AG04449 (cell line): ENCODE measurements around the gene LMLN.

Source experiments
- CTCF ChIA-PET: fragments of 350-600 bp; formaldehyde crosslinking; extraction: SDS; loops from one replicate; lab custom pipeline; 2021; ENCODE audit warnings: antibody characterized with exemption; lab: Yijun Ruan, JAX
- POLR2A ChIA-PET: fragments of 400-600, 350-600 bp; formaldehyde crosslinking; extraction: SDS; loops from one replicate; lab custom pipeline; 2020; ENCODE audit warnings: antibody characterized with exemption, inconsistent platforms; lab: Yijun Ruan, JAX
- DNase-seq: peaks from one replicate; pipeline ENCODE4 v3.0.0-alpha.2; 2010; ENCODE audit warnings: low read depth, low spot score
- H3K4me3 ChIP-seq: 2 replicates; pipeline ENCODE4 v1.5.1; 2011; ENCODE audit warnings: low read depth, mild to moderate bottlenecking, control low read depth, low read length
- CTCF ChIP-seq: IDR thresholded peaks from one replicate; pipeline ENCODE4 v1.5.1; 2011; ENCODE audit warnings: mild to moderate bottlenecking, moderate library complexity, low read length, control low read depth, inconsistent platforms; ENCODE audit not compliant: insufficient read depth; ENCODE audit errors: missing control alignments

Gene LMLN

GRCh38 chr3:198090795-198091332 is 130.8 kb downstream of the LMLN start:
- no peak for TF ChIP-seq CTCF
- ChIA-PET CTCF (interaction anchor here (4.8 kb wide), 1 partner anchor 10 kb away, joined by 36 read pairs; no protein-coding TSS in a partner anchor), POLR2A (no interaction called here)
- no peak overlapping the region for H3K4me3 ChIP-seq
- no peak for DNase-seq

DNA sequence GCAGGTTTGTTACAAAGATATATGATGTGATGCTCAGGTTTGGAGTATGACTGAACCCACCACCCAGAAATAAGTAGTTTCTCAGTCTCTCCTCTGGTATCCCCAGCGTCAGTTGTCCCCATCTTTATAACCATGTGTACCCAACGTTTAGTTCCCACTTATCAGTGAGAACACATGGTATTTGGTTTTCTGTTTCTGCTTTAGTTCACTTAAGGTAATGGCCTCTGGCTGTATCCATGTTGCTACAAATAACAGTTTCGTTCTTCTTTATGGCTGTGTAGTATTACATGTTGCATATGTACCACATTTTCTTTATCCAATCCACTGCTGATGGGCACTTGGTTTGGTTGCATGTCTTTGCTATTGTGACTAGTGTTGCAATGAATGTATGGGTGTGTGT is 132.3 kb downstream of the LMLN start:
- ChIA-PET POLR2A (no interaction called here), CTCF (interaction anchor here (4.8 kb wide), 1 partner anchor 12 kb away, joined by 36 read pairs; no protein-coding TSS in a partner anchor)
- DNase-seq = no peak
- no peak overlapping the region for H3K4me3 ChIP-seq
- no peak for TF ChIP-seq CTCF

GRCh38 chr3:198093112-198093679 is 133.2 kb downstream of the LMLN start:
- ChIA-PET POLR2A (no interaction called here), CTCF (interaction anchor here (1.0 to 3.7 kb wide), 2 partner anchors 13 to 21 kb away, joined by 3 to 21 read pairs; no protein-coding TSS in a partner anchor)
- no peak for TF ChIP-seq CTCF
- H3K4me3 ChIP-seq = no peak overlapping the region
- DNase-seq = no peak
